Breast epithelium (tissue), 4 donors: Measurements from ENCODE around the gene MYL7. TPM values are rescaled to one million over a fixed set of nuclear protein-coding genes. Genes with fewer than 3 reads are reported as not detected.

Source experiments
- DNase-seq, 2 donors: peaks; one replicate each; pipeline ENCODE4 v3.0.0-alpha.2; 2019; ENCODE audit warnings: low spot score in 2 of 2
- H3K27ac ChIP-seq, 2 donors: fragments of 200-600 bp; sonication (generic) in 1 of 2; one replicate each; pipeline ENCODE4 v1.5.1; 2016 to 2019; ENCODE audit warnings: mild to moderate bottlenecking in 1 of 2
- H3K27me3 ChIP-seq, 2 donors: fragments of 200-600 bp; sonication (generic) in 1 of 2; one replicate each; pipeline versions ENCODE4 v1.5.1 to v1.6.0; 2017 to 2019; ENCODE audit warnings: control low read depth in 1 of 2, mild to moderate bottlenecking in 1 of 2
- H3K36me3 ChIP-seq: fragments of 200-600 bp; one replicate; pipeline ENCODE4 v1.5.1; 2019
- H3K4me1 ChIP-seq, 2 donors: fragments of 200-600 bp; sonication (generic); one replicate each; pipeline ENCODE4 v1.5.1; 2016 to 2019; ENCODE audit warnings: control low read depth in 1 of 2
- H3K4me3 ChIP-seq, 3 donors: fragments of 200-600 bp; sonication (generic); 1 replicate in 2 of 3; 2 replicates in 1 of 3; pipeline ENCODE4 v1.5.1; 2016 to 2019; ENCODE audit warnings: mild to moderate bottlenecking in 3 of 3, moderate library complexity in 2 of 3
- H3K9me3 ChIP-seq, 2 donors: fragments of 200-600 bp; sonication (generic) in 1 of 2; one replicate each; pipeline ENCODE4 v1.5.1; 2016 to 2019; ENCODE audit warnings: control low read depth in 1 of 2
- CTCF ChIP-seq, 3 donors: fragments of 450-650 bp; IDR thresholded peaks; one replicate each; pipeline ENCODE4 v1.5.1; 2016 to 2017; ENCODE audit warnings: antibody characterized with exemption in 3 of 3, mild to moderate bottlenecking in 3 of 3, moderate library complexity in 3 of 3
- POLR2A ChIP-seq: fragments of 450-650 bp; IDR thresholded peaks from one replicate; pipeline ENCODE4 v1.6.1; 2016; ENCODE audit warnings: antibody characterized with exemption, mild to moderate bottlenecking, moderate library complexity
- POLR2AphosphoS5 ChIP-seq, 3 donors: sonication (generic); formaldehyde crosslinking; IDR thresholded peaks; one replicate each; pipeline ENCODE4 v1.6.1; 2017; ENCODE audit warnings: antibody characterized with exemption in 3 of 3
- intact Hi-C: fragments of 100-400 bp; cut with DNase I; formaldehyde crosslinking; loops from one replicate; pipeline ENCODE4 v1.15.1; 2023; ENCODE audit warnings: low total_unique reads
- total RNA-seq, 3 donors: library from RNA; depleted of rRNA; stranded (reverse); fragments of >200 nt; gene quantifications; one replicate each; pipeline ENCODE4 v1.1.0, GENCODE V29; 2016

MYL7 gene
- total RNA-seq, 3 donors from 2014 or later, result 0.73 TPM; not detected in 2

DNA sequence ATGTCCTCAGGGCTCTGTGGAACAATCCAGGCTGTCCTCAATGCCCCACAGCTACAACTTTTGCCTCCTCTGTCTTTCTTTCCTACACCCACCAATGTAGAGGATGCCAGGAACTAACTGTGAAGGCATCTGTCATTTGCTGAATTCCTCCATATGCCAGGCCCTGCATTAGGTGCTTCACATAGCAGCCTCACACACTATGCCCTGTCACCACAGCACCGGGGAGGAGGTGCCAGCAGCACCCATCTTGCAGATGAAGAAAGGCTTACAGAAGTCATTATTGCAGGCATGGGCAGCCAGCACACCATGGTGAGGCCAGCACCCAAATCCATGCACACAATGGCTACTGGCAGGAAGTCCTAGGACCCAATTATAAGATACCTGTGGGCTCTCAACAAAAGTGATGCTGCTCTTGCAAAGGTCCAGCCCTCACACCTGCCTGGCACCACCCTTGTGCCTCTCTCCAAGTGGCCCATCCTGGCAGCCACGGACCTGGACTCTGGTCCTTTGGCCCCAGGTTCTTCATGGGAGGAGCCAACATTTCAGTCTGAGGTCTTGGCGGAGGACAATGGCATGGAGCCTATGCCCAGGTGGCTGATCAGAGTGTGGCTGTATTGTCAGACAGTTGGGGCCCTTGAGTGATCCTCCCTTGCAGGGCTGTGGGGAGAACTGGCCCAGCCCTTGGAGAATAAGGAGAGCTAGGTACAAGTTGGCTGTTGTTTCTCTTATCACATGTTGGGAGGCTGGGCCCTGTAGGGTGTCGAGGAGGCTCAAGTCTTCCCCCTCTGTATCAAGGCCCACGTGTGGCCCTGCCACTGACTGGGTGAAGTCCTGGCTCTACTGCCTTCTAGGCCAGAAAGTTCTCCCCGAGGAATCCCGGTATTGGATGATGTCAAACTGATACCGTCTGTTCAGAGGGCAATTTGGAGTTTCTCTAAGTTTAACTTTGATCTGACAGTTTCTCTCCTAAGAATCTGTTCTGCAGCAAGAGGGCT is 14.4 kb upstream of the MYL7 start:
- Histone ChIP-seq H3K4me1 (no peaks in the 10 kb centered on the region), H3K9me3 (no peaks in the 10 kb centered on the region), H3K36me3 (no peaks in the 10 kb centered on the region), H3K4me3 (no peak overlapping the region), H3K27me3 (no peaks in the 10 kb centered on the region), H3K27ac (no peak overlapping the region)
- intact Hi-C loops, result no loop called here
- no peak for TF ChIP-seq POLR2AphosphoS5 (IDR thresholded peaks at IDR 0.05)
- TF ChIP-seq POLR2A, result no peak
- no peak for TF ChIP-seq CTCF (IDR thresholded peaks at IDR 0.05)
- peak in 1 of 2 donors; percentile 9 for DNase-seq

- no peaks in the 10 kb centered on the region for H3K27me3 ChIP-seq
- TF ChIP-seq POLR2A (no peak), POLR2AphosphoS5 (IDR thresholded peaks at IDR 0.05) (no peak), CTCF (IDR thresholded peaks at IDR 0.05) (no peak)
- intact Hi-C loops, result no loop called here
Measured at GRCh38 chr7:44154703-44155102, 13.6 kb upstream of the MYL7 start.

GRCh38 chr7:44153948-44154335 is 12.8 kb upstream of the MYL7 start:
- TF ChIP-seq POLR2AphosphoS5 (IDR thresholded peaks at IDR 0.05) (no peak), CTCF (IDR thresholded peaks at IDR 0.05) (no peak), POLR2A (no peak)
- Histone ChIP-seq H3K9me3 (no peaks in the 10 kb centered on the region), H3K27ac (no peak overlapping the region), H3K4me3 (no peak overlapping the region), H3K36me3 (no peaks in the 10 kb centered on the region), H3K27me3 (no peaks in the 10 kb centered on the region), H3K4me1 (no peaks in the 10 kb centered on the region)
- peak in 1 of 2 donors; percentile 31 for DNase-seq
- intact Hi-C loops, result no loop called here

More at GRCh38 chr7:44154703-44155102, 13.6 kb upstream of the MYL7 start:
- DNase-seq, result peak in 1 of 2 donors; percentile 3
- Histone ChIP-seq H3K27ac (no peak overlapping the region), H3K36me3 (no peaks in the 10 kb centered on the region), H3K9me3 (no peaks in the 10 kb centered on the region), H3K4me1 (no peaks in the 10 kb centered on the region), H3K4me3 (no peak overlapping the region)

GRCh38 chr7:44152971-44153947 is 12.1 kb upstream of the MYL7 start:
- H3K4me3 ChIP-seq, result no peak overlapping the region
- DNase-seq, result peak in 1 of 2 donors; percentile 28
- TF ChIP-seq POLR2A (no peak), CTCF (IDR thresholded peaks at IDR 0.05) (no peak), POLR2AphosphoS5 (IDR thresholded peaks at IDR 0.05) (no peak)
- intact Hi-C loops, result no loop called here
- no peak overlapping the region for H3K27ac ChIP-seq
- H3K36me3 ChIP-seq, result no peaks in the 10 kb centered on the region
- H3K4me1 ChIP-seq, result no peaks in the 10 kb centered on the region
- no peaks in the 10 kb centered on the region for H3K27me3 ChIP-seq
- no peaks in the 10 kb centered on the region for H3K9me3 ChIP-seq
